AG09319 (cell line): ENCODE data around the gene BHLHE23.

Experiments
- DNase-seq: peaks from one replicate; pipeline ENCODE4 v3.0.0-alpha.2; 2010; ENCODE audit warnings: low read depth; ENCODE audit errors: extremely low read depth
- TF ChIP-seq, protein P1 (sequence below): IDR thresholded peaks from 2 replicates; pipeline ENCODE4 v1.5.1; 2011; ENCODE audit warnings: low read depth, mild to moderate bottlenecking, inconsistent platforms, low read length, moderate library complexity

BHLHE23 gene

DNA sequence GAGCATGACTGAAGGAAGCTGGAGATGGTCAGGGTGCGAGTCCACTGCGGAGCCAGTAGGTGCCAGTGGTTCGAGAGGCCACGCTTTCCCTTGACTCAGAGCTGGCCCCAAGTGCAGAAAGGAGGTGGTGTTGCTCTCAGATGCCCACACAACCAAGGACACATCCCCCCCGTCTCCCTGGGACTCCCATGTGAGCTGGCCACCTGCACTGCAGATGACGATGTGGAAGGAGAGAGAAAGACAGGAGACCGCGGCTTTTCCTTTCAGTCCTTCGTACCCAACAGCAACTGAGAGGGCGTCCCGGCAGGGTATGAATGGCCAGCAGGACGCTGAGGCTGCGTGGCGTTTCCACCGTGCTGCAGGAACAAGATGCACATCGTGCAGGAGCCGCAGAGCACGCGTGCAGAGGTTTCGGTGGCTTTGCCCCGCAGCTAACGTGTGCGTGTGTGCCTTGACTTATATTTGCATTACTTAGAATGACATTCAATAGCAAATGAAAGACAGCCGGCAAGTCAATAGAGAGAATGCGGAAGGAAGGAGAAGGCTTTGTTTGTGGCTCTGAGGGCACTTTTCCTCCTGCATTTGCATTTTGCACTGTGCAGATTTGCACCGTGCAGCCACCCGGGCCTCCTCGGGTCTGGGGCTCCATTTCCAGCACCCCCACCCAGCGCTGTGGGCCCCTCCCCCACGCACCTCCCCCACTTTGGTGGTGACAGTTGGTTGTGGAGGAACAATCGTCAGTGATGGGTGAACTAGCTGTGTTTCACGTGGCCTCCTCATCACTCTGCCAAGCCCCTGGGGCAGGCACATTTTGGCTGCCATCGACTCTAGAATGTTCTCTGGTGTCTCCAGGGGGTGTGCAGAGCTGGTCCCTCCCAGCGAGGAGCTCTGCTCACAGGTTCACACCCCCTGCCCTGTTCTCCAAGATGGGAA lies 26.4 kb upstream of the BHLHE23 start:
- DNase-seq: no peak
- TF ChIP-seq, protein P1, sequence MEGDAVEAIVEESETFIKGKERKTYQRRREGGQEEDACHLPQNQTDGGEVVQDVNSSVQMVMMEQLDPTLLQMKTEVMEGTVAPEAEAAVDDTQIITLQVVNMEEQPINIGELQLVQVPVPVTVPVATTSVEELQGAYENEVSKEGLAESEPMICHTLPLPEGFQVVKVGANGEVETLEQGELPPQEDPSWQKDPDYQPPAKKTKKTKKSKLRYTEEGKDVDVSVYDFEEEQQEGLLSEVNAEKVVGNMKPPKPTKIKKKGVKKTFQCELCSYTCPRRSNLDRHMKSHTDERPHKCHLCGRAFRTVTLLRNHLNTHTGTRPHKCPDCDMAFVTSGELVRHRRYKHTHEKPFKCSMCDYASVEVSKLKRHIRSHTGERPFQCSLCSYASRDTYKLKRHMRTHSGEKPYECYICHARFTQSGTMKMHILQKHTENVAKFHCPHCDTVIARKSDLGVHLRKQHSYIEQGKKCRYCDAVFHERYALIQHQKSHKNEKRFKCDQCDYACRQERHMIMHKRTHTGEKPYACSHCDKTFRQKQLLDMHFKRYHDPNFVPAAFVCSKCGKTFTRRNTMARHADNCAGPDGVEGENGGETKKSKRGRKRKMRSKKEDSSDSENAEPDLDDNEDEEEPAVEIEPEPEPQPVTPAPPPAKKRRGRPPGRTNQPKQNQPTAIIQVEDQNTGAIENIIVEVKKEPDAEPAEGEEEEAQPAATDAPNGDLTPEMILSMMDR: no peak

DNA sequence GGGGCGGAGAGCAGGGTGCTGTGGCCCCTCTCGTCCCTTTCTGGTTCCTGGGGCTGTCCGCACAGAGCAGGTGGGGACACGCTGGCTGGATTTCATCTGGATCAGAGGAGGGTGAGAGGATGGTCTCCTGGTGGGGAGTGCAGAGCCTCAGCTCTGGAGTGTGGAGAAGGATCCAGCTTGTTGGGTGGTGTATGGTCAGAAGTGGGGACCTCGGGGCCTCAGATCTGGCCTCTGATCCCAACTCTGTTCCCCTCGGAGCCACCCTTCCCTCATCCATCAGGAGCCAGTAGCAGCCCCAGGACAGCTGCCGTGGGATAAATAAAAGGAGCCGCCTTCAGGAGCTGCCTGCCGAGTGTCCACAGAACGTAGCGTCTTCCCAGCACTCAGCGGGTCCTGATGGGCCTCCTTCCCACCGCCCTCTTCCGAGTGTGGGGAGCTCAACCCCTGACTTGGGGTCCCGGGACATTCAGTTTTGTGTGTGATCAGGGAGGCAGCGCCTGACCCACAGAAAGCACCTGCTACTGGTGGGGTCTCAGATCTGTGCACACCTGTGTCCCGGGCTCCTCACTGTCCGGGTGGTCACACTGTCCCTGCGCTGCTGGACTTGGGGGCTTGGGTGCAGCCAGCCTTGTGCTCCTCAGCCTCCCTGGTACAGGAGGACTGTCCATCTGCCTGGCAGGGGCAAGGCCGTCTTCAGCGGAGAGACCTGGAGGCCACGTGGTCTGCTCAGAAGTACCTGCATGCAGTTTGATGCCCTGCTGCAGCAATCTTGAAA lies 25.4 kb upstream of the BHLHE23 start:
- TF ChIP-seq, protein P1: no peak
- DNase-seq: no peak

DNA sequence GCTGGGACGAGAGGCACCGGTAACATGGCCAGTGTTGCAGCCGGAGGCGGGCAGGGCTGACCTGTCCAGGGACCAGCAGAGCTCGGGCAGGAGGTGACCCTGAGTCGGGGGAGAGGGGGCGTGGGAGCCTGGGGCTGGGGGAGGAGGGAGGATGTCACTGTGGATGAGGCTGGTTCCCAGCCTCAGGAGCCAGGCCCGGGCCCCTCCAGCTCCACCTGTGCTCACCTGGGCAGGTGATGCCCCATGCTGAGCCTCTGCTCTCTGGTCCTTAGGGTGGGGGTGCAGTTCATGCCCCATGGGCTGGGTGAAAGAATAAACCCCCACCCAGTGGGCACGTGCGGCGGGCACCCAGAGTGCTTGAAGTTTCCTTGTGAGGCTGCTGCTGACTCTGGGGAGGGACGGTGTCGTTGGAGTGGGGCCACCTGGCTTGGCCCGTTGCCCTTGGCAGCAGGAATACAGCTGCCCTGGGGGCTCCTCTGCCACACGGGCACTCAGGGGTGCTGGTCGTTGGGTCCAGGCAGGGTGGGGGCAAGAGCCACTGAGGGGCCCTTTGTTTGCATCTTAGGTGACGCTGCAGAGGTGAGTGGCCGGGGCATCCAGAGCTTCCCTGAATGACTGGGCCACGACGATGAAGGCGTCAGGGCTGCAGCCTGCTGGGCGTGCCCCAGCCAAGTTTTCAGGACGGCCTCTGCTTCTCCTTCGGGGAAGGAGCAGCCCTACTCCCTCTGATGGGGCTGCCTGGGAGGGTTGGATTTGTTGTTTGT lies 24.7 kb upstream of the BHLHE23 start:
- TF ChIP-seq, protein P1: no peak
- DNase-seq: no peak

DNA sequence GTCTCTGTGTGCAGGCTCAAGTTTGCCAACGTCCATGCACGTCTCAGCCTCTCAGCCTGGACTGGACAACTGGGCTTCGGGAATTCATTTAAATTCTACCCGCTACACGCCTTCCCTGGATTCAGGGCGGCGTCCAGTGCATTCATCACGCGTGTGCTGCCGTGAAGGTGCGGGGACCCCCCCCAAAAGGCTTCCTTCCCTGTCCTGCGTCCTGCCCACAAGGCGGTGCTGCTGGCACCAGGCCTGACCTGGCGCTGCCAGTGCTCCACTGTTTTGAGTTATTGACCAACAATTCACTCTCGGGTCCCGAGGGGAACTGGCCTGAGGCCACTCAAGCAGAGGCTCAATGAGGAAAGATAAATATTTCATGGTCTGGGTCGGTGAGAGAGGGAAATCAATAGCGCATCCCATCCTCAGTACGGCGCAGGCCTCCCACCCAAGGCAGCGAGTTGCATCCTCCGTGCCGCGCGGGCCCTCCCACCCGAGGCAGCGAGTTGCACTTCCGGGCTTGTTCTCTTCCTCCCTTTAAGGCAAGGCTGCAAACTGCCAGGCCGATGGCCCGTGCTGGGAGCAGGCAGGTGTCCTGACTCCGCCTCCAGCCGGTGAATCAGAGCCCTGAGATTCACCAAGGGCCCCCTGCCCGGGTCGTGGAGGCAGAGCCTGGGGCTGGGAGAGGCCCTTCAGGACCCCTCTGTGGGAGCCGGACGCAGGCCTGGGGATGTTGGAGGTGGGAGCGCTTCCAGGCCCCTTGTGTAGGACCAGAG lies 22.8 kb upstream of the BHLHE23 start:
- TF ChIP-seq, protein P1: no peak
- no peak for DNase-seq

DNA sequence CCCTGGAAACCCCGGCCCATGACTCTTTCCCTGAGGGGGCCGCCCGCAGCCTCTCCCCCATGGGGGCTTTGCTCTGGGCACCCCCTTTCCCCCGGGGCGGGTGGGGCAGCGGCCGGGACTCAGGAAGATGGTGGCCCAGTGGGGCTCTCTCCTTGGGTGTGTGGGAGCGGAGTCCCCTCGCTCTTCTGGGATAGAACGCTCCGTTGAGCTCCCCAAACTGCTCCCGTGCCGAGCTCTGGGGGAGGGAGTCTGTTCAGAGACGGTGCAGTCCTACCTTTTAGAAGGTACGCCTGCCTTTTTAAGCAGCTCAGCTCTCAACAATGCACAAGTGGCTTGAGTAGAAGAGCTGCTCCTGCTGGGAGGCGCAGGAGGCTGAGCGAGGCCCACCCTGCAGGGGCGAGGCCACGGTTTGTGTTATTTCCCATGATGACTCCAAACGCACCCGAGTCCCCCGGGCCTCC lies 21.7 kb upstream of the BHLHE23 start:
- TF ChIP-seq, protein P1: no peak
- no peak for DNase-seq

DNA sequence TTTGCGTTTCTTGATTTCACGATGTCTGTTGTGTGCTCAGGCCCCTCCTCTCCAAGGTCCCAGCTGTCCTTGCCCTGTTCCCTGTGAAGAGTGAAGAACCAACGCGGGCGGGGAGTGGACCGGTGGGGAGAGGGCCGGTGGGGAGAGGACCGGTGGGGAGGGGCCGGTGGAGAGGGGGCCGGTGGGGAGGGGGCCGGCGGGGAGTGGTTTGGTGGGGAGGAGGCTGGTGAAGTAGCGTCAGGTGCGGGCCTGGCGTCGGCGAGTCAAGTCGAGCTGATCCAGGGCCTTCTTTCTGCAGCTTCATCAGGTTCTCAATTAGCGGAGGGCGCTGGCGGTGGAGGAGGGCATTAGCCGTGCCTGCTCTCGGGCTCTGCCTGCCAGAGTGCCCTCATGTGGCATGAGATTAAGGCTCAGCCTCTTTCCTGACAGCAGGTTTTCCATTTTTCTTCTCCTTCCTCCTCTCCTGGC lies 21.2 kb upstream of the BHLHE23 start:
- TF ChIP-seq, protein P1: no peak
- DNase-seq: no peak
